K562 (cell line): Measurements from ENCODE around the gene VPS11. TPM values are rescaled to one million over a fixed set of nuclear protein-coding genes. Genes with fewer than 3 reads are reported as not detected.

Source experiments
- AFF1 ChIP-seq, 2 experiments: fragments of 450-650 bp; IDR thresholded peaks; 2 replicates each; pipeline ENCODE4 v1.6.1; 2018; ENCODE audit warnings: mild to moderate bottlenecking in 2 of 2, low read depth in 1 of 2; ENCODE audit not compliant: partially characterized antibody in 2 of 2
- CREM ChIP-seq: IDR thresholded peaks from 2 replicates; pipeline ENCODE4 v1.6.1; 2014; ENCODE audit warnings: antibody characterized with exemption, low read depth
- CTCFL ChIP-seq: IDR thresholded peaks from 2 replicates; pipeline ENCODE4 v1.6.1; 2011; ENCODE audit warnings: borderline replicate concordance, low read depth, mild to moderate bottlenecking, moderate library complexity, low read length; ENCODE audit not compliant: insufficient read depth, poor library complexity, severe bottlenecking
- EP400 ChIP-seq: fragments of 450-650 bp; IDR thresholded peaks from 2 replicates; pipeline ENCODE4 v1.6.1; 2017; ENCODE audit warnings: antibody characterized with exemption, mild to moderate bottlenecking, moderate library complexity
- FOXK2 ChIP-seq, 2 experiments: fragments of 450-650 bp; IDR thresholded peaks in 1 of 2; conservative IDR thresholded peaks in 1 of 2; 2 replicates each; pipeline ENCODE4 v1.6.1; 2016; ENCODE audit warnings: low read depth in 2 of 2, mild to moderate bottlenecking in 1 of 2
- FOXM1 ChIP-seq, 2 experiments: fragments of 450-650 bp in 1 of 2; sonication (generic) in 1 of 2; formaldehyde crosslinking in 1 of 2; IDR thresholded peaks; 2 replicates each; pipeline versions ENCODE4 v1.6.1 to v1.9.0; 2017 to 2022; ENCODE audit warnings: low read depth in 2 of 2, mild to moderate bottlenecking in 2 of 2, missing genetic modification reagents in 1 of 2, moderate library complexity in 1 of 2
- KLF16 ChIP-seq: IDR thresholded peaks from 2 replicates; pipeline ENCODE4 v1.6.1; 2016; ENCODE audit warnings: antibody characterized with exemption
- MLX ChIP-seq, 2 experiments: fragments of 450-650 bp in 1 of 2; sonication (generic) in 1 of 2; formaldehyde crosslinking; conservative IDR thresholded peaks; 2 replicates each; pipeline versions ENCODE4 v1.4.0 to v1.8.1; 2020 to 2022; ENCODE audit warnings: mild to moderate bottlenecking in 1 of 2, missing genetic modification reagents in 1 of 2
- MNT ChIP-seq, 2 experiments: fragments of 450-650 bp; conservative IDR thresholded peaks; 2 replicates each; pipeline ENCODE4 v1.6.1; 2017; ENCODE audit warnings: mild to moderate bottlenecking in 2 of 2, moderate library complexity in 2 of 2
- SPI1 ChIP-seq: IDR thresholded peaks from 2 replicates; pipeline ENCODE4 v1.6.1; 2011; ENCODE audit warnings: low read depth, low read length, control low read depth, borderline replicate concordance
- TFAP4 ChIP-seq: sonication (generic); formaldehyde crosslinking; IDR thresholded peaks from 2 replicates; pipeline ENCODE4 v1.8.0; 2022; ENCODE audit warnings: missing genetic modification reagents, mild to moderate bottlenecking, moderate library complexity, borderline replicate concordance
- YY1 ChIP-seq, 3 experiments: IDR thresholded peaks; 2 replicates each; pipeline ENCODE4 v1.6.1; 2011; ENCODE audit warnings: low read length in 2 of 3, mild to moderate bottlenecking in 2 of 3, moderate library complexity in 2 of 3, borderline replicate concordance in 1 of 3, control low read depth in 1 of 3, low read depth in 1 of 3; ENCODE audit not compliant: insufficient read depth in 3 of 3, insufficient replicate concordance in 2 of 3, control insufficient read depth in 1 of 3, insufficient read length in 1 of 3; ENCODE audit errors: extremely low read depth in 1 of 3
- polyA plus RNA-seq, 8 experiments: library from polyadenylated mRNA; depleted of rRNA in 4 of 8; stranded (reverse) in 5 of 8; unstranded in 3 of 8; fragments of >200 nt; fragmentation: Nextera tagmentation in 2 of 8; fragmentation: Illumina TruSeq in 1 of 8; extraction: Ambion mirVana in 2 of 8; extraction: Trizol in 1 of 8; gene quantifications; 2 replicates each; pipeline versions ENCODE4 v1.2.1 to v1.2.3, GENCODE V29; 2011 to 2014; ENCODE audit warnings: inconsistent platforms in 1 of 8, missing spikeins in 1 of 8
- total RNA-seq, 7 experiments: library from RNA; depleted of rRNA in 6 of 7; stranded (reverse); fragments of >200 nt in 6 of 7; fragmentation: Illumina TruSeq in 2 of 7; extraction: Trizol in 2 of 7; gene quantifications; 2 replicates each; pipeline versions ENCODE4 v1.2.1 to v1.2.3, GENCODE V29; 2011 to 2021; ENCODE audit warnings: low replicate concordance in 1 of 7

VPS11 gene
- total and polyA plus RNA-seq, 9 of the 15 experiments (the other 6 are each of a cell fraction or from before 2014, with no cell fraction given) = 14.1 to 35.5 (median 27.5) TPM

- peak; percentile 83 for TF ChIP-seq TFAP4 (CRISPR knock-in tag)
- TF ChIP-seq FOXK2 (conservative IDR thresholded peaks at IDR 0.05 in 1 of 2, IDR thresholded peaks at IDR 0.05 in 1 of 2; ENCODE audit: low read depth in 2 of 2) = peak in 1 of 2 experiments; percentile 74
- TF ChIP-seq FOXM1 (IDR thresholded peaks at IDR 0.05; ENCODE audit: low read depth) = no peak
- 0 out of 2 replicates have a peak, but pooled peaks have one; percentile 33 for TF ChIP-seq FOXM1 (CRISPR knock-in tag; IDR thresholded peaks at IDR 0.05; ENCODE audit: low read depth)
- TF ChIP-seq SPI1 = peak; percentile 59; the same call in 1 of the 2 replicates
- peak; percentile 12 to 75 for TF ChIP-seq AFF1 (IDR thresholded peaks at IDR 0.05; ENCODE audit: low read depth in 1 of 2, partially characterized antibody in 2 of 2)
- TF ChIP-seq CTCFL = peak; percentile 21
- TF ChIP-seq MLX (CRISPR knock-in tag; conservative IDR thresholded peaks at IDR 0.05) = no peak
- no peak for TF ChIP-seq KLF16
- peak; percentile 87 to 99 (median 97) for TF ChIP-seq YY1 (IDR thresholded peaks at IDR 0.05; ENCODE audit: borderline replicate concordance in 1 of 3, control insufficient read depth in 1 of 3, extremely low read depth in 1 of 3, insufficient read depth in 3 of 3, insufficient read length in 1 of 3, insufficient replicate concordance in 2 of 3, low read depth in 1 of 3, low read length in 2 of 3)
- peak; percentile 95 to 98 for TF ChIP-seq MNT (conservative IDR thresholded peaks at IDR 0.05)
- TF ChIP-seq EP400 = peak; percentile 83
- peak; percentile 60 for TF ChIP-seq CREM
These were observed at the start of gene VPS11 (continued) for GRCh38 chr11:119067371-119068222.
